ENCODE results near the gene ZFP30.

DNA sequence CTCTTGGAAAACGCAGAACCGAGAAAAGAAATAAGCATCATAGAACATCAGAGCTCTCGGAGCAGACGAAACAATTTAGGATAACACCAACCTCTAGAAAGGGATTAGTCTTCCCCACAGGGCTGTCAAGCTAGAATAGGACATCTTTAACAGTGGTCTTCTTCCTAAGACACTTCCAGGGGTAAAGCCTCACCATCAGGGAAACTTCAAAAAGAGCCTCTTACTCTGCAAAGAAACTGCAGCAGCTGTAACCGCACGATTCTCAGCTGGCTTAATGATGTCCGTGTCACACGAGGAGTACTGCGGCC, 61.3 kb downstream of the ZFP30 start:
- TF ChIP-seq CTCF (IDR thresholded peaks at IDR 0.05 in 4 of 5, conservative IDR thresholded peaks at IDR 0.05 in 1 of 5) (no peak), POLR2A (IDR thresholded peaks at IDR 0.05) (no peak)

Data from gastrocnemius medialis (tissue), 4 donors.